ENCODE data around the gene TP63.
"Not testable (repeated sequence)": the region's sequence is repeated elsewhere in the genome, so short reads cannot be mapped to it uniquely, and the experiment has no call there.

Gene TP63

DNA sequence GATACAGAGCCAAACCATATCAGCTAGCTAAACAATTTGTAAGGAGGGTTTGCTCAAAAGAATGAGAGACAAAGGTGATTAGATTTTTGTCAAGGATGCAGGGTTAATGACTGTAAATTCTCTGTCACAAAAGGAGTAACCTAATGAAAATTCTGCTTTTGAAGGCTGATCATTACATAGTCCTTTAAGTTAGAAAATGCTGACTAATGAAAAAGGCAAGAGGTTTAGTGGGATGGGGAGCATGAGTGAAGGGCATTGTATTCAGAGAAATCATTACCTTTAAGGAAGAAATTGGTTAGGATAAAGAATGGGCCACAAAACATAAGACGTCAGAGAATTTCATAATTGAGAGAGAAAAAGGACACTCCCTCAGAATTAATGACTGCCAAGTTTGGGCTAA, 97.7 kb downstream of the TP63 start:
- no peak for DNase-seq

DNA sequence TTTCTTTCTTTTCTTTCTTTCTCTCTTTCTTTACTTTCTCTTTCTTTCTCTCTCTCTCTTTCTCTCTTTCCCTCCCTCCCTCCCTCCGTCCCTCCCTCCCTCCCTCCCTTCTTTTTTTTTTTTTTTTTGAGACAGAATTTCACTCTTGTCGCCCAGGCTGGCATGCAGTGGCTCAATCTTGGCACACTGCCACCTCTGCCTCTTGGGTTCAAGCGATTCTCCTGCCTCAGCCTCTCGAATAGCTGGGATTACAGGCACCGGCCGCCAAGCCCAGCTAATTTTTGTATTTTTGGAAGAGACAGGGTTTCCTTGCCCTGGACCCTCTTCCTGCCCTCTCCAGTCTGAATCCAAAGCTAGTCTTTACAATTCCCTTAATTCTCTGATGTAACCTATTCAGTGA, 102.9 kb downstream of the TP63 start:
- DNase-seq: no peak

DNA sequence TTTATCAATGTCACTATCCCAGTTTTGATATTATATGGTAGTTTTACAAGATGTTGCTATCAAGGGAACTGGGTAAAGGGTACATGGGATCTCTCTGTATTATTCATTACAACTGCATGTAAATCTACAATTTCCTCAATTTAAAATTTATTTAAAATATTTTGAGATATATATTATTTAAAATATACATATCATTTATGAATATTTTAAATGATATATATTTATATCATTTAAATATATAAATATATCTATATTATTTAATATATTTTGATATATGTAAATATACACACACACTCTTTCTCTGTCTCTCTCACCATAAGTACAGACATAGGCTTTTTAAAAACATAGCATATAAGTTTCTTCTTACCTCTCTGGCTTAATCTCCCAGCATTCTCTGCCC, 104.7 kb downstream of the TP63 start:
- DNase-seq: no peak

DNA sequence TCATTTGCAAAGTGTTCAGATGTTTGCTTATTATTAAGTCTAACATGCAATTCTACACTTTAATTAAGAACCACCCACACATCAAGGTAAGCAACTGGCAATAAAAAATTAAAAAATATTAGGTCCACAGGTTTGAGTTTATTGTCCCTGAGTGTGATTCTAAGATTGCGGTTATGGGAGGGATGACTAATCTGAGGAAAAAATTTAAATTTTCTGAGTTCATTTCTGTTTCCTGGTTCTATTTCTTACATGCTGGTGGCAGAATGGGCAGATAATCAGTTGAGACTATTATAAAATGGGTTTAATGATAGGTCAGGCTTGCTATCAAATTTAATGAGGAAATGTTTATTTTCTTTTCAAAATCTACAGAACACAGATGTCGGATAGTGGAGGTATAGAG, 105.9 kb downstream of the TP63 start:
- DNase-seq: no peak

DNA sequence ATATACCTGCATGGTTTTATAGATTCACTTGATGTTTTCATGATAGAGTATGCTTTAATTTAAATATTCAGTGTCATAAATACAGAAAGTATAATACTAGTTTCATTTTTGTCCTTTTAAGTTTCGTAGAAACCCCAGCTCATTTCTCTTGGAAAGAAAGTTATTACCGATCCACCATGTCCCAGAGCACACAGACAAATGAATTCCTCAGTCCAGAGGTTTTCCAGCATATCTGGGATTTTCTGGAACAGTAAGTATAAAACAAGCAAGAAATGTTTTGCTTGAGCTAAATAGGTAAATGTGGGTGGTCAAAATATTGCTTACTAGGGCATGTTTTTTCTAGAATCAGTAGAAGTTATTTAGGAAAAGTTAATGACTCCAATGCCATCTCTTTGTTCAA, 106.4 kb downstream of the TP63 start:
- DNase-seq: no peak

DNA sequence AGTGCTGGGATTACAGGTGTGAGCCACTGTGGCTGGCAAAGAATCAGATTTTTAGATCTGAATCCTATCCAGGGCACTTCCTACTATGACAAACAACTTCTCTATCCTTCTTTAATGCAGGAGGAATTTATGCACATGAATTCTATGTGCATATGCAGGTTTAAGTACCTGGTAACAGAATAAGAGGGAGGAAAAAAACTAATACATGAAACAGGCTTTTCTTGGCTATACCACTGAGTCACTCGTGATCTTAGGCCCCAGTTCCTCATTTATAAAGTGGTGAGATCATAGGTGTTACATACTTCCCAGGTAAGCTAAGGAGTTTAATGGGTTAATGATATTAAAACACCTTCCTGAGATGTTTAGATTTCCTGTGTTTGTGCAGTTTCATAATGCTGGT, 108.2 kb downstream of the TP63 start:
- no peak for DNase-seq

DNA sequence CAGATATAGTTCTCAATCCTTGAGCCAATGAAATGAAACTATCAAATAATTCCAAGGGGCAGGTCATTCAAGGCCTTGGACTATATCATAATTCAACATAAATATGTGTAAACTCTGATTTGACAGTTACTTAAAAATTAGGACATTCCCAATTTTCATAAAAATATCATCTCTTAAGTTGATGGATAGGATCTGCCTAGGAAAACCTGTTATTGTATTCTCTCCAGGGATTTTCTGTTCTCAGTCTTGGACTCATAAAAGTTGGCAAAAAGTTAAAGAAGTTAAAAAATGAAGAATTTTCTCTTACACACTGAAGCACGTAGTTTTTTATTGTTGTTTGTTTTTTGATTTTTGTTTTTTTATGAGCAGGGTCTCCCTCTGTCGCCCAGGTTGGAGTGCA, 109.0 kb downstream of the TP63 start:
- DNase-seq: no peak

DNA sequence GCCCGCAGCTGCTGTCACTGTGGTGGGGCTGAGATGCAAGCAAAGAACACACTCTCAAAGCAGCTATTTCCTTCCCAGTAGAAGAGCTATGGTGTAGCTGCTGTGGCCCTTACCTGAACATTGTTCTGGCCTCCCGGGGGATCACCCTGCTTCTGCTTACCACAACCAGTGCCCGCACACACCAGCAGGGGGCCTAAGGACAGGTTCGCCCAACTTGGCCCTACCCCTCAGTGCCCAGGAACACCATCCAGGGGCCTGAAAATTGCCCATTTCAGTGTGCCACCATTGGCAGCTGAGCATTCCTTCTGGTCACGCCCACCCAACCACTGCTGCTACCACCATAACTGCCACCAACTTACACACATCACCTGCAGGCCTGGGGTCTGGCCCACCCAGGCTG, 113.0 kb downstream of the TP63 start:
- DNase-seq: no peak

DNA sequence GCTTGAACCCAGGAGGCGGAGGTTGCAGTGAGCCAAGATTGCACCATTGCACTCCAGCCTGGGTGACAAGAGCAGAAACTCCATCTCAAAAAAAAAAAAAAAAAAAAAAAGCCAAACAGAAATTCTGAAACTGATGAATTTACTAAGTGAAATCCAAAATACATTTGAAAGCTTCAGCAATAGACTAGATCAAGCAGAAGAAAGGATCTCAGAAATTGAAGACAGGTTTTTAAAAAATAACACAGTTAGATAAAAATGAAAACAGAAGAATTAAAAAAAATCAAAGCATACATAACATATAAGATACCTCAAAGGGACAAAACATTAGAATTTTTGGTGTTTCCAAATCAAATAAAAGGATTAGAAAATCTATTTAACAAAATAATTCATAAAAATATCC, 114.4 kb downstream of the TP63 start:
- no peak for DNase-seq

DNA sequence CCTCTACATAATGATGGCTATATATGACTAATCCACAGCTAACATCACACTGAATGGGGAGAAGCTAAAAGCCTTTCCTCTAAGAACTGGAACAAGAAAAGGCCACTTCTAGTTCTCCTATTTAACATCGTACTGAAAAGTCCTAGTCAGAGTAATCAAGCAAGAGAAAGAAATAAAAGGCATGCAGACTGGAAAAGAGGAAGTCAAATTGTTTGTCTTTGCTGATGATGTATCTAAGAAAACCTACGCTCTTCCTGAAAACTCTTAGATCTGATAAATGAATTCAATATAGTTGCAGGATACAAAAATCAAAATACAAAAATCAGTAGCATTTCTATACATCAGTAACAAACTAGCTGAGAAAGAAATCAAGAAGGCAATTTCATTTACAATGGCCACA, 116.9 kb downstream of the TP63 start:
- DNase-seq: no peak

DNA sequence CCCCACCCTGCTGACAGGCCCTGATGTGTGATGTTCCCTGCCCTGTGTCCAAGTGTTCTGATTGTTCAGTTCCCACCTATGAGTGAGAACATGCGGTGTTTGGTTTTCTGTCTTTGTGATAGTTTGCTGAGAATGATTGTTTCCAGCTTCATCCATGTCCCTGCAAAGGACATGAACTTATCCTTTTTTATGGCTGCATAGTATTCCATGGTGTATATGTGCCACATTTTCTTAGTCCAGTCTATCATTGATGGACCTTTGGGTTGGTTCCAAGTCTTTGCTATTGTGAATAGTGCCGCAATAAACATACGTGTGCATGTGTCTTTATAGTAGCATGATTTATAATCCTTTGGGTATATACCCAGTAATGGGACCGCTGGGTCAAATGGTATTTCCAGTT, 119.8 kb downstream of the TP63 start:
- DNase-seq: not testable (repeated sequence)

DNA sequence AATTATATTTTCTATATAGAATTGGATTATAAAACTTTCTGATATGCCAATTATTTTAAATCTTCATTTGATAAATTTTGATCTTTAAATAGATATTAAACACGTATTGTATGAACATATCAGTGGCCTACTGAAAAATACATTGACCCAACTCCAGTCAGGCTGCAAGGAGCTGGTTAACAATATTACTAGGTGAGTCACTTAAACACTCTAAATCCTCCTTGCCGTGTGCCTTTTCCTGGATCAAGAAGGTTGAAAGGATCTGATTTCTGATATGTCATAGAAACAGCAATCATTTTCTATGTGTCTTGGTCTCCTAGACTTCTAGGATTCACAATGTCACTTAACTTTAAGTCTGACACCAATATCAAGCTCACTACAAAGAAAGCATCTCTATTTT, 123.2 kb downstream of the TP63 start:
- no peak for DNase-seq

DNA sequence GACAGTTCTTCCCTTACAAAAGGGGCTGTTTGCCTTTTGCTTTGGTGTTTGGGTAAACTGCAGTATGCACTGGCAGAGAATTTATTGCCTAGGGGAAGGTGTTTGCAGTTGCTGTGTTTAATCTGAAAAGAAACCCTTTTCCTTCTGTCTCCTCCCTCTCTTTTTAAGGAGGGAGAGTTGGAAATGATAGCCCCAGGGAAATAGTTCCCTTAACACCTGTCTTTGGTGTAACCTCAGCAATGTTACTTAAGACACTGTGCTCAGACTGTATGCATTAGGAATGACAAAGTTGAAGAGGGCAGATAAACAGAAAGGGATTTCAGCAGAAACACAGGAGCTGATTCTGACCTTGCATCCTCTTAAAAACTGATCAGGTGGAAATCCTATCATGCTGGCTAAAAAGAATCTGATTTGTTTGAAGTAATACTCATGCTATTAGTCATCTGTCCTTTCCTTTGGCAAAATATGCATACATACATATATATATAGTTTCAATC, 125.4 kb downstream of the TP63 start:
- DNase-seq: no peak

DNA sequence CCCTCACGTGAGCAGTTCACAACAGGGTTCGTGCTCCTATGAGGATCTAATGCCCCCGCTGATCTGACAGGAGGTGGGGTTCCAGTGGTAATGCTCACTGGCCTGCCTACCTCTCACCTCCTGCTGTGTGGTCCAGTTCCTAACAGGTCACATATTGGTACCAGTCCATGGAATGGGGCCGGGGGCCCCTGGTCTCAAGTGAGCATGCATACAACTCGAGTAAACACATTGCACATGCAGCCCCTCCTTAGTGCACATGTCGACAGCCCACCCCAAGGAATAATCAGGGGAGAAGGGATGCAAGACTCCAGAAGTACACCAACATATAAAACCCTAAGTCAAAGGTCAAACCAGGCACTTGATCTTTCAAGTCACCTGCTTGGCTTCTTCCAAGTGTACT, 127.0 kb downstream of the TP63 start:
- DNase-seq: no peak

DNA sequence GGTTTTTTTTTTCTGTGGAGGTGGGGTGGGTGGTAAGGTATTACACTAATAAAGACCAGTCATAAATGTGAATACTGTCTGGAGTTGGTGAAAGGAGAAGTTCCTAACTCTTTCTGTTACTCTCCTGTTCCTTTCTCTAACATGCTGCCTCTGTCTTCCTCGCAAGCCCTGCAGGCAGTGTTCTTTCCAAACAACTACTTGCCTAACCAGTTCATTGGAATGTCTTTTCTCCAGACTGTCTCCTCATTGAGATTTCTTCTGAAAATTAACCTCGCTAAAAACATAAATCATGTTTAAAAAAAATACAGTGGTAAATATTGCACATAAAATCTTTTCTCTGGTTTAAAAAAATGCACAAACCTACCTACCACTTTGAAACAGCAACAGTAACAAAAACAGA, 135.2 kb downstream of the TP63 start:
- DNase-seq: no peak

DNA sequence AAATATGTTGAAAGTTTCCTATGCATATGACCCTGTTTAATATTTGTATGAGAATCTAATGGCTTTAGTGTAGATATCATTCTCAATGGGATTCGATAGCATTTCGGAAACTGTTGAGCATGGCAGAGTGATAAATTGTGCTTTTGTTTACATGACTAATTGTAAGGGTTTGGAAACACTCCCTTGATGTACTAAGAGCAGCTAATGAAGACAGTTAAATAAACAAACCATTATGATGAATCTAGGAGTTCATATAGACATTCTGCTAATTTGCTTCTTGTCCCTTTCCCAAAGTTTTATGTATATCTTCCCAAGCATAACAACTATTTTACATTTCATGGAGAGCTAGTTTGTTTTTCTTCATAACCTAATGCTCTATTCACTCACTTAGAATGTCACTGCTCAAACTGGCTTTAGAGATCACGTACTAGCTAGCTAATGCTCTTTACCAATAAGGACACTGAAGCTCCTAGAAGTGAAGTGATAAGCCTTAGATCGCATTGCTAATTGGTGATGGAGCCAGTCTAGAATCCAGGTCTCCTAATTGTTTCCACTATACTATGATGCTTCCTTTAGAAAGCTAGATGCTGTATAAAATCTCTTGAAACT, 140.8 kb downstream of the TP63 start:
- no peak for DNase-seq

DNA sequence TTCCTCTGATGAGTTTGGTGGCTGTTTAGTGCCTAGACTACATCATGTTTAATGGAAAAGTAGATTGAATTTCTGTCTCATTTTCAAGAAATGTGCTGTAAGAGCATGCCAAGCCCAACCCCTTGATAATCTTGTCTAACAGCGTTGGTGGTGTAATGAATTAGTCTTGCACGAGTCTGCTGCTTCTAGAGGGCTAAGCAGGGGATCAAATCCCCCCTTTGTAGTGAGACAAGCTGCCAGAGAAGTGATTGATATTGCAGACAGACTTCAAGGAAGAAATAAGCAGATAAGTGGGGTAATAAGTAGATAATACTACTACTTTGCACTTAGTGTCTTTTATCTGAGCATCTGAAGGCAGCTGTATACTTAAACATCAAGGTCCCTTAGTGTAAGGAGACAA, 141.4 kb downstream of the TP63 start:
- no peak for DNase-seq

DNA sequence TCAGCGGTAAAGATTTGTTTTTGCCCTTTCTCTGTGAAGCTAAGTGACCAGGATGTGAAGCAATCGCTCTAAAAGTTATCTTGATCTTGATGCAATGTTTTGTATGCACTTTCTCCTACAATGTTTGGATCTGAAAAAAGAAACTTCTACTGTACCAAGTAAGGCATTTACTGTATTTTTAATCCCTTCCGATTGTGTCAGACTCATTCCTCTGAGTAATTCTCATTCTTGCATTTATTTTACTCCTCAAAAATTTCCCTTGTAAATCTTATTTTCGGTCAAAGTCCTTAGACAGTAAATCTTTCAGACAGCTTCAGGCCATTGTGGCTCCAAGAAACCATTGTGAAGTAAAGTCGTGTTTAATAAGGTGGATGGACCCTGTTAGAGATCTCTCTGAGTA, 141.9 kb downstream of the TP63 start:
- DNase-seq: no peak

DNA sequence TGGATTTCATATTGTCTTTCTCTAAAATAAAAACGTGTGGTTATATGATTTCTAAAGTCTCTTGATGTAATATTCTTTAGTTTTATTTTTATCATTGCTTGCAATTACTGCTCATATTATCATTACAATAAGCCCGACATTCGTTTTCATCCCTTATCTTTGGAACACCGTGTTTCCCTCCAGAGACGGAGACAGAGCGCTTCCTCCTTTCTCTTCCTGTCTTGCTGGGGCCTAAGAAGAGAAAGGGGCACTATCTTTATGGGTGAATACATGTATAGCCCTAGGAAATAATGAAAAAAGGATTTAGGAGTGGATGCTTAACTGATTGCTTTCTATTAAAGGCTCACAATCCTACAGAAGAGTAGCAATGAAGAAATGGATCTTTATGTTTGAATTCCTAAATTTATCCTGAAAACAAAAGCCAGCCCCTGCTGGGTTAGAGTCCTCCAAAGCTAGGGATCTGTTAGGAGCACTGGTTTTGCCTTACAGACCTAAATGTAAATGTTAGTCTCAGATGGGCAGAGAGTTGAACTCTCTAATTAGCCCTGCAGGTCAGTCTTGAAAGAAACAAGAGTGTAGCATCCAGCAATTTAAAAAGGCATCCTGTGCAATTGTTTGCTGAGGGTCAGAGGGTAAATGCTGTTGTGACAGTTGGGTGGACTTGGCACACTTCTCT, 145.1 kb downstream of the TP63 start:
- DNase-seq: no peak

DNA sequence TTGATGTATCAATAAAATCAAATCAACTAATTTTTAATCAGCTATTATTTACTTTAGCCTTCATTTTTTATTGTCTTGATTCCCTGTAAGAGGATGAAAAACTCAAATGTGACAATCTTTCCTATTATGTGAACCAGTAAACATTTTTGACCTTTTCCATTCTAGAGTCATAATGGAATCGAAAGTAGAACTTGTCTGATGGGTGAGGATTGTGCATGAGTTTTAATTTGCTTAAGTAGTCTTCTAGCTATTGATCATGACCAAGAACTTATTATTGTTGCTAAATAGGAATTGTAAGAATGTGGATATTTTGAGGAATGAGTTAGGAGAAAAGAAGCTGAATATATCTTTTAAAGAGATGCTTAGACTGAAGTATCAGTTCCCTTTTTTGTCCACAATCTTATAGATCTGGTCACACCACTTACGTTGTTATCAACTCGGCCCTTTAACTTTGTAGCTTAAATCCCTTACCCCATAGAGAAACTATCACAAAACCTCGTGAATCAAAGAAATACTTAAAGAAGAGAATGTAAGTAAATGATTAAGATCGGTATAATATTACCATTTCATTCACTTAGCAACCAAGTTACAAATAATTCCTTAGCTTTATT, 147.3 kb downstream of the TP63 start:
- no peak for DNase-seq

DNA sequence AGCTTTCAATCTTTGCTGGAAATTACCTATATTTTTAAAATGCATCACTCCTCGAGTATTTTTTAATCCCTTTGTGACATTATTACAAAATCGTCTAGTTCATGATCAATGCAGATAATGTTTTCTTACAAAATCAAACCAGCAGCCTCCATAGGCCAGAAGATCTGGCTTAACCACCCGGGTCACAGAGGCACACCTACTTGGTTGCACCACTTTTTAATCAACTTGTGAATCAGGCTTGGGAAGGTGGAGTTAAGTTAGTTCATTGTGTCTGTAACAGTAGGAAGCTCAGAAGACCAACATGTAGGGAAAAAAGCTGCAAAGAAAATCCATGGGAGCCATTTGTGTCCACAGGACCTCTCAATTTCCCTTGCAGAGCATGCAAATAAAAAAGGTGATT, 148.0 kb downstream of the TP63 start:
- DNase-seq: no peak

DNA sequence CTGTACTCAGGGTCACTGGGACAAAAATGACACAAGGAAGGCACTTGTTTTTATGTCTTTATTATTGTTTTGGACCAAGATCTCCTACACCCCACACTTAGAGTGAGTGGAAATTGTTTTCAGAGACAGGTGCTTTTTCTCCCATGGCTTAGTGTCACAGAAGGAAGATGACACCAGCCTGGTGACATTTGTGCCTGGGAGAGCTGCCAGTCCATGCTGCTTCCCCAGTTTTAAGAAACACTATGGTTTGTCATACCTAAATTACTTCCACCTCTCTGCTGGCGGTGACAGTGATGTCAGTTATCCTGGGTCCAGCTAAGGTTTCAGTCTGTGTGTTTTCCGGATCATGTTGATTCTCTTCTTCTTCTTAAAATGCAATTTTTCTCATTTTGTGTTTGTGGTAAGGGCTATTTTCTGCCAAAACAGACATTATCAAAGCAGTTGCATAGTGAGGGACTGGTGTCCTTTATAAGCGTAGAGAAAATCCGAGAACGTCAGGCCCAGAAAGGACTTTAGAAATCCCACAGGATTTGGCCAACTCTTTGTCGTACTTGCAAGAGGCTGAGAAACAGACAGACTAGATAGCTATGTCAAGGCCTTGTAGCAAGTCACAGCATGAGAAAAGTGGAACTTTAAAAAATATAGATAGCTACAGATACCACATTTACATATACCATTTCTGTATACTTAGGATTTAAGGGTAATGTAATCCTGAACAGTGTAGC, 149.5 kb downstream of the TP63 start:
- no peak for DNase-seq

DNA sequence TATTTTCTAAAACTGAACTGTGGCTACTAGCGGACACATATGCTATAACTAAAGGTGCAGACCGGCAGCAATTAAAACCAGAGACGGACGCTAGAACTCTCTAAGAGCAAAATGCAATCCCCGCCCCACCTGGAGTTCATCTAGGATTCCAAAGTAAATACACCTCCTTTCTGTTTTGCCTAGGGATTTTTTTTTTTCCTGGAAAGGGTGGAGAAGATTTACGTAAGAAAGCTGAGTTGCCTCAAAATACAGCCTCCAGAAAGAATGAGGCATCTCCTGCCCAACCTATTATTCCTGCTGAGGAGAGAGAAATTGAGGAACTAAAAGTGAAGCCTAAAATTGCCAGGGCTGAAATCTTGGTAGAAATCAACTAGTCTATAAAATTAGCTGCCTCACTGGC, 150.2 kb downstream of the TP63 start:
- no peak for DNase-seq

DNA sequence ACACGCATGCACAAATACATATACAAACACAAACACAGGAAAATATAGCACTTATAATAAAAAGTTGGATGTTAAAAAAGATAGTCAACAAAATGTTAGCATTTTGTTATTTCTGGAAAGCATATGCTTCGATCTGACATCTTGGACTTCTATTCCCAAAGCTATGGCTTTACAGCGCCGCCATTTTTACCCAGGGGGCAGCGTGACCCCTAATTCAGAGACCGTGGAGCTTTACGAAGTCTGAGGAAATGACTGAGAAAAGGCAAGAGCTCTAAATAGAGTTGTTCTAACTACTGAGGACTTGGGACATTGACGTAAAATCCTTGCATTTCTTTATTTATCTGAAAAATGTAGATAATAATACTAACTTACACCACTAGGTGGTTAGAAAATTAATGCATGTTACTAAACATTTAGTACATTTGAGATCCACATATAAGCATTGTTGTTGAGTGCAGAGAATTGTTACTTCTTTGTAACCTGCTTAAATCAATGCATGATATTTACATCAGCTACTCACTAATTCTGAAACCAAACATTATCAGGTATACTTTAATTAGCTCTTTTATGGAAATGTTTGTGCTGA, 155.4 kb downstream of the TP63 start:
- DNase-seq: no peak
